HG02759 (cell line): ENCODE results near the gene YJEFN3.

Experiments
- ATAC-seq: cut with Tn5 transposase; IDR thresholded peaks from one replicate; pipeline ENCODE4 v1.9.1; 2021; ENCODE audit warnings: mild to moderate bottlenecking, moderate library complexity; ENCODE audit not compliant: unreplicated experiment

The YJEFN3 gene

DNA sequence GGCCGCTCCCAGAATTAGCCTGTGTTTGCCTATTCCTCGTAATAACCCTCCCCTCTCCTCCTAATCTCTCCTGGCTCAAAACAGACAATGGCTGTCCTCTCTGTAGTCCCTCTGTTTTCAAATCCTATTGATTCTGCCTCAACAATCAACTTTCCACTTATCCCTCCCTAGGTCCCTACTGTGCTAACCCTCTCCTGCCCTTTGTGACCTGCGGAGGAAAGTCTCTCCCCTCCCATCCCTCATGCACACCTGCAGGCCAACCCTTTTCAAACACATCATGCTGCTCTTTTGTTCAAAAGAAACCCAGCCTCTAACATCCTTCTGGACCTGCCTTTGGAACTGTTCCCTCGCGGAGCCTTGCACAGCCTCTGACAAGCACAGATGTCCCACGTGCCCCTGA is 46.7 kb downstream of the YJEFN3 start:
- ATAC-seq = no peak

DNA sequence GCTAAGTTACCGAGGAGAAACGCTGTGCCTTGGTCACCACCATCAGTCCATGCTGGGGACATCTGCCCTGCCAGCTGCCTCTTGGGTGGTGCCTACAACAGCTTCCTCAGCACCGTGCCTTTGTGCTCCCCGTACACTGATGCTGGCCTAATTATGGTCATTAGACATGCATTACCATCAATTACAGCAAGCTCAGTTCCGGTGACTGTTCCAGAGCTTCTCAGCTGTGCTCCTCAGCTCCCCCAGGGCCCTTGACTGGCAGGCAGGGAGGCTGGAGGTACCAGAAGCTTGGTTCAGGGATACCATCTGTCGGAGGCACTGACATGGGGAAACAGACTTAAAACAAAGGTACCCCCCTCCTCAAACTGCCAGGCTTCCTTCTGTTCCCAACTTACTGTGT is 49.5 kb downstream of the YJEFN3 start:
- no peak for ATAC-seq

DNA sequence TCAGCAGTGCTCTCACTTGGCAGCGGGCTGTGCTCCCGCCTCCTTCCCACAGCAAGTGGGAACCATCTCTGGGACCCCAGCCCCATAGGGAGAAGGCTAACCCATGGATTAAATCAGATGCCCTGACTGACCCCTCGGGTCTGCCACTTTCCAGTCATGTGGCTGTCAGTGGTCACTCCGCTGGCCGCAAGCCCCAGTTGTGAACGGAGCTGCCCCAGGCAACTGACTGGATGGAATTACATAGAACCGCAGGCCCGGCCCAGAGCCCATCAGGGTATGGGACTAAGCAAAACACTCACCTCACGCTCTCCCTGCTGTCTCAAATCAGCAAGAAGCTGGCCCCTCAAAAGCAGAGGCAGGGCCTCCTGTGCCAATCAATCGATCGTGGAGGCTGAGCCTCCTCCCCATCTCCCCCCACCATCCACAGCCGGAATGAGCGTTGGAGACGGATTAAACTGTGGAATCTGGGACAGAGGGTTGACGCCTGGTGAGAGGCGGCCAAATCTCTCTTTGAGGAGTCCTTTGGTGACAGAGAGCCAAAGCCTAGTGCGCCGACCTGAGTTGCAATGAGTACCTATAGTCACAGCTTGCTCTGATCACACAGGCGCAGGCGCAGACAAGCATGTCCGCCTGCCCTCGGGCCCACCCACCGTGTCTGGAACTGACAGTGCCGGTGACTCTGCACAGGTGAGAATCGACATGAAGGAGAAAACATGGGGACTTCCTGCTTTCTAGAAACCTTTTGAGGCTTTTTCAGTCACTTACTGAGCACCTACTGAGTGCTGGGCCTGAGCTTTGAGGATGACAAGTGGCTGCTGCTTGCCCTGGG is 51.0 kb downstream of the YJEFN3 start:
- ATAC-seq = no peak

DNA sequence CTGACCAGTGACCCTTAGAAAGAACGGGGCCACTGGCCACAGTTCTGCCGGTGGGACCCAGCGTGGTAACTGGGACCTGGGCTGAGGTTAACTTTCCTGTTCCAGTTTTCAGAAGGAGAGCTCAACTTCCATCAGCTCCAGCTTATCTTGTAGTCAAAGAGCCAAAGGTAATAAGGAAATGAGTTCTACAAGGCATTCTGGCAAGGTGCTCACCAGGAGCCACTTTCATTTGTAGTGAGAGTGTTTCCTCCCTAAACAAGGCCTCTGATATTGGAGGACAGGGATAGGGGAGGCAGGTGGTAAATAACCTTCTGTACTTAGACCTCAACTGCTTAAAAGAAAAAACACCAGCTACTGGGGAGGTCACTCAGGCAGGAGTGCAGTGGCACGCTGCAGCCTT is 51.7 kb downstream of the YJEFN3 start:
- ATAC-seq = no peak

DNA sequence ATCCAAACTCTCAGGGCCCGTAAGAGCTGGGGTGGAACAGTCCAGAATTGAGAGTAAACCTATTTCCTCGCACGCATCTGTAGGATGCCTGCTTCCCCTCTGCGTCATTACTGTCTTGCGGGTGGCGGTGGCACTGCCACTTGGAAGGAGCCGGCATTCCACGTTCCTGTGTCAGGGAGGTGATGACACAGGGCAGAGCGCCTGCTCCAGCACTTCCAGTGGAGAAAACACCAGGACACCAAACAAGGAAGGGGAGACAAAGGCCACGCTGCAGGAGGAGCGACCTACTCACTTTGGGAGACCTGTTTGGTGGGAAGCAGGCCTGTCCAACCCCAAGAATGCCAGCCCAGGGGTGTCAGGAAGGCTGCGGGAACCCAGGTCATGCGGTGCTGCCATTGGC is 52.7 kb downstream of the YJEFN3 start:
- no peak for ATAC-seq

DNA sequence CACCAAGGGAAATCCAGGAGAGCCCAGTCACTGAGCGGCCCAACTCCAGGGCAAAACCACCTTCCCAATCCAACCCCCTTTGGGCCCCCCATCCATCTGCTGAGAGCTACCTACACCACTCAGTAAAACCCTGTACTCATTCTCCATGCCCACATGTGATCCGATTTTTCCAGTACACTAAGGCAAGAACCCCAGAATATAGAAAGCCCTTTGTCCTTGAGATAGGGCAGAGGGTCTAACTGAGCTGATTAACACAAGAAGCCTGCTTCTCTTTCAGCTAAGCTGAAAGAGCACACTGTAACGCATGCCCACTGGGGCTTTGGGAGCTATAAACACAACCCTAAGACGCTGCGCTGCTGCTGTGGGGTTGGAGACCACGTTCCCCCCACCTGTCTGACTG is 53.8 kb downstream of the YJEFN3 start:
- no peak for ATAC-seq

DNA sequence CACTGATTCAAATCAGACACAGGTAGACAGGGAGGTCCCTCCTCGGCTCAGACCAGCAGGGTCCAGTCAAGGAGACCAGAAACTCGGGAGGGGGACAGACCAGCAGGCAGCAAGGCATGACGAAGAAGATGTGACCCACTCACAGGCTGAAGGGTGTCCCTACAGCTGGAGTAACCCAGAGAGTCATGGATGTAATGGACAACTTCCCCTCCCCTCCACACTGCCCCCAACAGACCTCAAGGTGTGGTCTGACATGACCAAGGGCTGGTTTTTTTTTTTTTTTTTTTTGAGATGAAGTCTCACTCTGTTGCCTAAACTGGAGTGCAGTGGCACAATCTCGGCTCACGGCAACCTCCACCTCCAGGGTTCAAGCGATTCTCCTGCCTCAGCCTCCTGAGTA is 55.6 kb downstream of the YJEFN3 start:
- ATAC-seq = no peak
